SKM-1 treated with dmso at 0.1 percent for 144 hours (cell line): ENCODE results near the gene NUCB1.
A peak's percentile ranks its signal among the peaks of the same experiment; 100 is the strongest.

Source experiments
- DNase-seq: peaks from one replicate; lab custom pipeline; 2025; ENCODE audit not compliant: unreplicated experiment; lab: John Stamatoyannopoulos, UW

Gene NUCB1

GRCh38 chr19:48961673-48962028 is 61.5 kb downstream of the NUCB1 start:
- DNase-seq: no peak

- peak; percentile 63 for DNase-seq
Observed at GRCh38 chr19:48962029-48962848, 62.1 kb downstream of the NUCB1 start.

DNA sequence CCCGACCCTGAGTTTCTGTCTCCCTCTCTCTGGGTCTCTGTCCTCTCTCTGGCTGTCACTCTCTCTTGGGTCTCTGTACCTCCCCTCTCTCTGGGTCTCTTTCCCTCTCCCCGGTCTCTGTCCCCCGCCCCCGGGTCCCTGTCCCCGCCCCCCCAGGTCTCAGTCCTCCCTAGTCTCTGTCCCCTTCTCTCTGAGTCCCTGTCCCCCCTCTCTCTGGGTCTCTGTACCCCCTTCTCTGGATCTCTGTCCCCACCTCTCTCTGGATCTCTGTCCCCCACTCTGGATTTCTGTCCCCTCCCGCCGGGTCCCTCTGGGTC is 62.7 kb downstream of the NUCB1 start:
- DNase-seq: no peak

GRCh38 chr19:48963371-48964204 is 63.5 kb downstream of the NUCB1 start:
- DNase-seq: no peak

GRCh38 chr19:48964205-48965039 is 64.3 kb downstream of the NUCB1 start:
- DNase-seq: no peak

- peak; percentile 75 for DNase-seq
Observed at GRCh38 chr19:48965040-48965805, 65.1 kb downstream of the NUCB1 start, which contains the start of gene FTL. TSS of gene FTL (plus strand) at chr19:48965309. CDS start at chr19:48965508, 199 bp downstream.

DNA sequence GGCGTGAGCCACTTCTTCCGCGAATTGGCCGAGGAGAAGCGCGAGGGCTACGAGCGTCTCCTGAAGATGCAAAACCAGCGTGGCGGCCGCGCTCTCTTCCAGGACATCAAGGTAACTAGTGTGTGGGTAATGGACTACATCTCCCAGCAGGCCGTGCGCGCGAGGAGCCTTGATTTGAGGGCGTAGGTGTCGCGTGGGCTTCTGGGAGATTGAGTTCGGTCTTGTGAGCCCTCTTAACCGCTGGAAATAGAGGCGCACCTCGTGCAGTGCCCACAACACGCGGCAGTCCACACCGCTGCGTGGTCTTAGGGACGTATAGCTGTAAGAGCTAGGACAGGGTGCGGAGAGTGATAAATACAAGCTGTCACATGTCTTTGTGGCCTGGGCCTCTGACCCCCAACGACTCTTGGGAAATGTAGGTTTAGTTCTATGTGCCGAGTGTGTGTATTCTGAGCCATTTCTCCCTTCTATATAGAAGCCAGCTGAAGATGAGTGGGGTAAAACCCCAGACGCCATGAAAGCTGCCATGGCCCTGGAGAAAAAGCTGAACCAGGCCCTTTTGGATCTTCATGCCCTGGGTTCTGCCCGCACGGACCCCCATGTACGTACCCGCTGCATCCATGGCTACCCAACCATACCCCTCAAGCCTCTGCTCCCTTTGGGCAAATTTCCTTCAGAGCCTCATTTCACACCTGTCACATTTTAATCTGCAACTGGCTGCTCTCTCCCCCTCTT is 65.9 kb downstream of the NUCB1 start:
- peak; percentile 19 for DNase-seq

DNA sequence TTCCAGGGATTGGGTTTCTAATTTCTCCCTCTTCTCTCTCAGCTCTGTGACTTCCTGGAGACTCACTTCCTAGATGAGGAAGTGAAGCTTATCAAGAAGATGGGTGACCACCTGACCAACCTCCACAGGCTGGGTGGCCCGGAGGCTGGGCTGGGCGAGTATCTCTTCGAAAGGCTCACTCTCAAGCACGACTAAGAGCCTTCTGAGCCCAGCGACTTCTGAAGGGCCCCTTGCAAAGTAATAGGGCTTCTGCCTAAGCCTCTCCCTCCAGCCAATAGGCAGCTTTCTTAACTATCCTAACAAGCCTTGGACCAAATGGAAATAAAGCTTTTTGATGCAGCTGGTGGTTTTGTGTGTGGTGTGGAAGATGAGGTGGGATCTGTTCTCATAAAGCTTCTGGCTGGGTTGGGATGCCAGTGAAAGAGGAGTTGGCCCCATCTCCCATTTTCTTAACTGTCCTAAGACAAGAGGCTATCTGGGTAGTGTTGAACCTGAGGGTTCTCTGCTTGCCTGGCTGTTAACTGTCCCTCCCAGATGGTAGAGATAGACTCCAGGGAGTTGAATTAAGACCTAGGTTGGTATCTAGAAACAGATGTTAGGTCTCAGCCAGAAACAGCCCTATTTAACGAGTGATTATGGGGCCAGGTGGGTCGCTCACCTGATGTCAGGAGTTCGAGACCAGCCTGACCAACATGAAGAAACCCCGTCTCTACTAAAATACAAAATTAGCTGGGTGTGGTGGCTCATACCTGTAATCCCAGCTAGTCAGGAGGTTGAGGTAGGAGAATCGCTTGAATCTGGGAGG is 66.6 kb downstream of the NUCB1 start:
- DNase-seq: no peak

DNA sequence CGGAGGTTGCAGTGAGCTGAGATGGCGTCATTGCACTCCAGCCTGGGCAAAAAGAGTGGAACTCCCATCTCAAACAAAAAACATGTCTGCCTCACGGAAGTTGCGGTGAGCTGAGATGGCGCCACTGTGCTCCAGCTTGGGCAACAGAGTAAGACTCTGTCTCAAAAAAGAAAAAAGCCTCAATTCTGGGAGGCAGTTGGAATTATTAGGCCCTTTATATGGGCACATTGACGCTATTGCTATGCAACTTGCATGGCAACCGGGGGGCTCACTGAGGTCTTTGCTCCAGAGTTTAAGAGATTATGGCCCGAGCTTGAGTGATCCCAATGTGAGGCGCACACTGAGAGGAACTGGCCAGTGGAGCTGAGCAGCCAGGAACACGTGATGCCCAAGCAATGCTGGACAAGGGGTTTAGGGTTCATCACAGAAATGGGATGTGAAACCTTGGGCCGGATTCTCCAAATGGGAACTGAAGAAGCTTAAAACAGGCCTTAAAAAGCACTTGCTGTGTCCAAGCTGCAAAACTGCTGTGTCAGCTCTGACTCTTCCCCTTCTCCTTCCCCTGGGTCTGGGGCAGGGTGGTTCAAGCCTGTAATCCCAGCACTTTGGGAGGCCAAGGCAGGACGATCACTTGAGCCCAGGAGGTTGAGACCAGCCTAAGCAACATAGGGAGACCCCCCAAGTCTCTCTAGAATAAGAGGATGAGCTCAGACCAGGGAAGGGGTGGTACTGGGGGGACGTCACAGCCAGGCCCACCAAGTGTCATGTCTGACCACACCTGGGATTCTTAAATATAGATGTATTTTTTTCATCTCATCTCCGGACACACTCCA is 67.5 kb downstream of the NUCB1 start:
- DNase-seq: peak; percentile 58

DNA sequence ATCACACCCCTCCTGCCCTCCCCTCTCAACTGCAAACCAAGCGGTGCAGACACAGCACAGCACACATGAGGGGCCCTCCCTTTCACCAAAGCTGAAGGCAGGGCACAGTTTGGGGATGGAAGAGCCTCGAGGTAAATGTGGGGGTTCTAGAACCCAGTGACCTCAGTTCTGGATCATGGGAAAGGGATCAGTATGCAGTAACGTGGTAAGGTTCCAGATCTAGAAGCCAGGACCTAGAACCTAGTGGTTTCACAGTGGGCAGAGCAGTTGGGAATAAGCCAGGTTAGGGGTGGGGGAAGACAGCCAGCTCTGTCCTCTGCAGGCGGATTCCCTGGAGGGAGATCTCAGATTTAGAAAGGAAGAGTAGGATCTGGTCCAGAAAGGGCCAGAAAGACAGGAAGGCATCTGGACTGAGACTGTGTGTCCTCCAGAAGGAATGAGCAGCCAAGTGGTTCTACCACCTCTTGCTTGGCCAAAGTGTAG is 68.1 kb downstream of the NUCB1 start:
- no peak for DNase-seq

- no peak for DNase-seq
Observed at GRCh38 chr19:48968813-48969218, 68.7 kb downstream of the NUCB1 start.

- DNase-seq: no peak
Observed at GRCh38 chr19:48969276-48970138, 69.4 kb downstream of the NUCB1 start.

GRCh38 chr19:48970139-48970766 is 70.1 kb downstream of the NUCB1 start:
- no peak for DNase-seq

- no peak for DNase-seq
Observed at GRCh38 chr19:48970923-48971395, 70.8 kb downstream of the NUCB1 start.
